IMR-90 (cell line): ENCODE data around the gene EFCAB10. TPM values are rescaled to one million over a fixed set of nuclear protein-coding genes. Genes with fewer than 3 reads are reported as not detected.
A peak's percentile ranks its signal among the peaks of the same experiment; 100 is the strongest.

Experiments
- ATAC-seq: fragments of 200-7000 bp; cut with Tn5 transposase; 2 replicates; pipeline ENCODE4 v1.9.1; 2020; ENCODE audit warnings: low read depth, mild to moderate bottlenecking, moderate library complexity
- BruUV-seq: library from RNA; stranded (reverse); fragments of 400-500 nt; replicated peaks from 2 replicates; lab custom pipeline; 2021; lab: Mats Ljungman, UMichigan
- CTCF ChIA-PET: fragments of 300-600 bp; formaldehyde crosslinking; extraction: SDS; loops from one replicate; lab custom pipeline; 2021; ENCODE audit warnings: antibody characterized with exemption; lab: Yijun Ruan, JAX
- POLR2A ChIA-PET: fragments of 300-600 bp; sonication (Branson Sonifier 250); formaldehyde crosslinking; loops from one replicate; lab custom pipeline; 2022; ENCODE audit warnings: antibody characterized with exemption; ENCODE audit not compliant: unreplicated experiment; lab: Charles Lee
- DNase-seq: peaks from one replicate; pipeline ENCODE4 v3.0.0; 2013
- H2AFZ ChIP-seq: replicated peaks from 2 replicates; pipeline ENCODE3; 2013; ENCODE audit warnings: low read length, mild to moderate bottlenecking; ENCODE audit not compliant: poor library complexity
- H2AK5ac ChIP-seq: 2 replicates; pipeline ENCODE4 v1.6.1; 2013; ENCODE audit warnings: low read depth, low read length, inconsistent platforms
- H2AK9ac ChIP-seq: replicated peaks from 2 replicates; pipeline ENCODE3; 2013; ENCODE audit warnings: mild to moderate bottlenecking, low read depth, low read length, moderate library complexity; ENCODE audit not compliant: poor library complexity
- H2BK120ac ChIP-seq: 2 replicates; pipeline ENCODE4 v1.6.1; 2013; ENCODE audit warnings: low read depth, low read length, inconsistent platforms
- H2BK15ac ChIP-seq: 3 replicates; pipeline ENCODE4 v1.6.1; 2013; ENCODE audit warnings: low read depth, low read length, inconsistent platforms
- H2BK20ac ChIP-seq: 2 replicates; pipeline ENCODE4 v1.6.1; 2013; ENCODE audit warnings: low read depth, mild to moderate bottlenecking, inconsistent platforms, low read length, moderate library complexity
- H2BK5ac ChIP-seq: 2 replicates; pipeline ENCODE4 v1.6.1; 2013; ENCODE audit warnings: mild to moderate bottlenecking, low read depth, low read length, inconsistent platforms; ENCODE audit not compliant: poor library complexity, severe bottlenecking
- H3K14ac ChIP-seq: replicated peaks from 2 replicates; pipeline ENCODE4 v1.6.1; 2013; ENCODE audit warnings: low read depth, low read length, inconsistent platforms
- H3K18ac ChIP-seq: 2 replicates; pipeline ENCODE4 v1.6.1; 2013; ENCODE audit warnings: low read depth, low read length, control low read depth
- H3K23ac ChIP-seq: 2 replicates; pipeline ENCODE4 v1.6.1; 2013; ENCODE audit warnings: low read depth, low read length, inconsistent platforms
- H3K27ac ChIP-seq: 2 replicates; pipeline ENCODE4 v1.5.1; 2013; ENCODE audit warnings: mild to moderate bottlenecking, control low read depth, low read length; ENCODE audit not compliant: insufficient read depth
- H3K27me3 ChIP-seq: 2 replicates; pipeline ENCODE4 v1.6.1; 2013; ENCODE audit warnings: low read length; ENCODE audit not compliant: control insufficient read depth, insufficient read depth
- H3K36me3 ChIP-seq: 2 replicates; pipeline ENCODE4 v1.6.1; 2013; ENCODE audit warnings: low read length, mixed read lengths; ENCODE audit not compliant: control insufficient read depth, insufficient read depth
- H3K4ac ChIP-seq: 2 replicates; pipeline ENCODE4 v1.6.1; 2013; ENCODE audit warnings: low read depth, low read length, inconsistent platforms
- H3K4me1 ChIP-seq: 2 replicates; pipeline ENCODE4 v1.6.1; 2013; ENCODE audit warnings: low read length, mixed read lengths; ENCODE audit not compliant: control insufficient read depth, insufficient read depth
- H3K4me2 ChIP-seq: 2 replicates; pipeline ENCODE4 v1.6.1; 2013; ENCODE audit warnings: low read depth, mild to moderate bottlenecking, control low read depth, low read length, moderate library complexity
- H3K4me3 ChIP-seq: 2 replicates; pipeline ENCODE4 v1.5.1; 2013; ENCODE audit warnings: low read depth, mild to moderate bottlenecking, control low read depth, low read length, moderate library complexity; ENCODE audit not compliant: insufficient read depth
- H3K56ac ChIP-seq: 2 replicates; pipeline ENCODE4 v1.6.1; 2013; ENCODE audit warnings: low read length, inconsistent platforms; ENCODE audit not compliant: insufficient read depth; ENCODE audit errors: extremely low read depth
- H3K79me1 ChIP-seq, 2 experiments: 2 replicates each; pipeline ENCODE4 v1.6.1; 2013; ENCODE audit warnings: low read length in 2 of 2, inconsistent platforms in 1 of 2, low read depth in 1 of 2
- H3K9ac ChIP-seq: 2 replicates; pipeline ENCODE4 v1.6.1; 2013; ENCODE audit warnings: low read depth, low read length, control low read depth
- H3K9me1 ChIP-seq: 2 replicates; pipeline ENCODE4 v1.6.1; 2013; ENCODE audit warnings: low read length, inconsistent platforms; ENCODE audit not compliant: insufficient read depth
- H3K9me3 ChIP-seq: 2 replicates; pipeline ENCODE4 v1.6.1; 2013; ENCODE audit warnings: low read length; ENCODE audit not compliant: control insufficient read depth, insufficient read depth
- H4K20me1 ChIP-seq: 2 replicates; pipeline ENCODE4 v1.6.1; 2013; ENCODE audit warnings: low read length, inconsistent platforms; ENCODE audit not compliant: insufficient read depth
- H4K5ac ChIP-seq: 2 replicates; pipeline ENCODE4 v1.6.1; 2013; ENCODE audit warnings: mild to moderate bottlenecking, low read depth, low read length, control low read depth
- H4K8ac ChIP-seq, 2 experiments: 2 replicates each; pipeline ENCODE4 v1.6.1; 2013; ENCODE audit warnings: low read depth in 2 of 2, low read length in 2 of 2, control low read depth in 1 of 2, inconsistent platforms in 1 of 2
- H4K91ac ChIP-seq: 2 replicates; pipeline ENCODE4 v1.6.1; 2013; ENCODE audit warnings: low read depth, low read length, inconsistent platforms; ENCODE audit not compliant: insufficient read depth
- BHLHE40 ChIP-seq: fragments of 150-350 bp; IDR thresholded peaks from 2 replicates; pipeline ENCODE4 v1.6.1; 2016; ENCODE audit warnings: mild to moderate bottlenecking, low read depth, low read length
- CEBPB ChIP-seq: IDR thresholded peaks from 2 replicates; pipeline ENCODE4 v1.6.1; 2012; ENCODE audit warnings: low read depth, low read length, improper control_type of control experiment
- CHD1 ChIP-seq: IDR thresholded peaks from 2 replicates; pipeline ENCODE4 v1.6.1; 2012; ENCODE audit warnings: low read depth, low read length, improper control_type of control experiment
- CTCF ChIP-seq: conservative IDR thresholded peaks from 2 replicates; pipeline ENCODE4 v1.5.1; 2012; ENCODE audit warnings: mild to moderate bottlenecking, low read depth, low read length, improper control_type of control experiment
- ELK1 ChIP-seq: fragments of 150-350 bp; IDR thresholded peaks from 2 replicates; pipeline ENCODE4 v1.6.1; 2016; ENCODE audit warnings: low read depth, mild to moderate bottlenecking, low read length, moderate library complexity, borderline replicate concordance
- FOS ChIP-seq: fragments of 150-350 bp; IDR thresholded peaks from 2 replicates; pipeline ENCODE4 v1.6.1; 2016; ENCODE audit warnings: low read depth, low read length
- MAFK ChIP-seq: IDR thresholded peaks from 2 replicates; pipeline ENCODE4 v1.6.1; 2012; ENCODE audit warnings: low read depth, low read length, improper control_type of control experiment
- MAZ ChIP-seq: IDR thresholded peaks from 2 replicates; pipeline ENCODE4 v1.6.1; 2012; ENCODE audit warnings: low read depth, mild to moderate bottlenecking, low read length, improper control_type of control experiment, moderate library complexity, borderline replicate concordance
- NFE2L2 ChIP-seq: fragments of 150-350 bp; IDR thresholded peaks from 2 replicates; pipeline ENCODE4 v1.6.1; 2016; ENCODE audit warnings: low read depth, mild to moderate bottlenecking, low read length
- POLR2A ChIP-seq: IDR thresholded peaks from 2 replicates; pipeline ENCODE4 v1.6.1; 2012; ENCODE audit warnings: mild to moderate bottlenecking, low read depth, low read length
- RAD21 ChIP-seq: IDR thresholded peaks from 2 replicates; pipeline ENCODE4 v1.6.1; 2012; ENCODE audit warnings: low read length, improper control_type of control experiment
- SMC3 ChIP-seq: fragments of 150-350 bp; IDR thresholded peaks from 2 replicates; pipeline ENCODE4 v1.6.1; 2016; ENCODE audit warnings: low read depth, mild to moderate bottlenecking, antibody characterized with exemption, low read length, moderate library complexity
- USF2 ChIP-seq: fragments of 150-350 bp; IDR thresholded peaks from 2 replicates; pipeline ENCODE4 v1.6.1; 2017; ENCODE audit warnings: mild to moderate bottlenecking, antibody characterized with exemption, low read length, low read depth
- WGBS, 2 experiments: methylation state at CpG; one replicate each; pipeline versions ENCODE4 v1.1.5 to v1.1.7; 2013; ENCODE audit warnings: missing lambda C conversion rate in 2 of 2; ENCODE audit not compliant: insufficient read length in 1 of 2; ENCODE audit errors: extremely low coverage in 2 of 2; 5-methylcytosine and 5-hydroxymethylcytosine counted together
- dilution Hi-C: fragments of 300-500 bp; cut with HindIII; formaldehyde crosslinking; loops from one replicate; pipeline ENCODE4 v1.14.3; 2018; ENCODE audit warnings: low sequenced_read_pairs; ENCODE audit not compliant: unreplicated experiment
- in situ Hi-C: fragments of 300-500 bp; cut with MboI; formaldehyde crosslinking; loops from 3 replicates; pipeline ENCODE4 v1.14.3; 2019; ENCODE audit warnings: low sequenced_read_pairs, inconsistent platforms, mixed read lengths
- intact Hi-C: fragments of 100-400 bp; cut with micrococcal nuclease; formaldehyde crosslinking; loops from 2 replicates; pipeline ENCODE4 v1.10.0; 2022
- polyA plus RNA-seq, 3 experiments: library from polyadenylated mRNA; depleted of rRNA; stranded (reverse); fragments of >200 nt; gene quantifications; 2 replicates each; pipeline ENCODE4 v1.2.3, GENCODE V29; 2012; ENCODE audit warnings: low replicate concordance in 1 of 3
- total RNA-seq: library from RNA; depleted of rRNA; stranded (reverse); fragments of >200 nt; gene quantifications from 2 replicates; pipeline ENCODE4 v1.2.3, GENCODE V29; 2012

EFCAB10 gene
- total and polyA plus RNA-seq, 2 of the 4 experiments (the other 2 are of a cell fraction), result not detected

- no peak overlapping the region for H2BK20ac ChIP-seq
- H3K4me1 ChIP-seq, result no peaks in the 10 kb centered on the region; the same call in 1 of the 2 replicates
- no peaks in the 10 kb centered on the region for H3K27me3 ChIP-seq
- H3K18ac ChIP-seq, result no peak overlapping the region
- in situ Hi-C loops, result no loop called here
- no peak overlapping the region for H2BK120ac ChIP-seq
- no peak overlapping the region for H2AFZ ChIP-seq
- WGBS, 2 experiments, result 85% methylated on average over 8 of the region's 15 CpGs; no CpG with 5 or more reads in 1 of the 2 experiments
- no peak overlapping the region for H3K14ac ChIP-seq
- TF ChIP-seq CHD1 (no peak), USF2 (no peak), MAFK (no peak), CTCF (no peak), NFE2L2 (no peak), MAZ (no peak), ELK1 (no peak), BHLHE40 (no peak), RAD21 (no peak), SMC3 (no peak), POLR2A (no peak), CEBPB (no peak), FOS (no peak)
- H3K9me1 ChIP-seq, result peaks cover 3% of the 10 kb centered on the region
- H3K4me2 ChIP-seq, result no peak overlapping the region
- H3K23ac ChIP-seq, result no peak overlapping the region
- dilution Hi-C loops, result no loop called here
- ATAC-seq, result no peak
- H2AK5ac ChIP-seq, result no peak overlapping the region
- no peaks in the 10 kb centered on the region for H3K9me3 ChIP-seq
- no peaks in the 10 kb centered on the region for H3K79me1 ChIP-seq
- H4K91ac ChIP-seq, result no peak overlapping the region
- no TSS peak for BruUV-seq
- no peak overlapping the region for H3K9ac ChIP-seq
- no peak overlapping the region for H4K8ac ChIP-seq
- peak overlapping the region; percentile 63 for H2AK9ac ChIP-seq
- no peak overlapping the region for H3K27ac ChIP-seq
- H3K56ac ChIP-seq, result no peak overlapping the region
- DNase-seq, result no peak
- no peak overlapping the region for H3K4me3 ChIP-seq
- CTCF ChIA-PET, result interaction anchor here (0.6 to 0.9 kb wide), 2 partner anchors 17 to 420 kb away, joined by 4 to 5 read pairs; no protein-coding TSS in a partner anchor
- no peak overlapping the region for H2BK15ac ChIP-seq
- POLR2A ChIA-PET, result no interaction called here
- H2BK5ac ChIP-seq, result no peak overlapping the region
- no peak overlapping the region for H3K4ac ChIP-seq
- no peaks in the 10 kb centered on the region for H4K20me1 ChIP-seq
- intact Hi-C loops, result no loop called here
- H3K36me3 ChIP-seq, result peaks cover 21% of the 10 kb centered on the region
- no peak overlapping the region for H4K5ac ChIP-seq
Measured at GRCh38 chr7:105622106-105622731, 40.9 kb upstream of the EFCAB10 start.
